H9 (cell line): ENCODE measurements around the gene ARSI. TPM values are rescaled to one million over a fixed set of nuclear protein-coding genes. Genes with fewer than 3 reads are reported as not detected.

Experiments used
- DNase-seq: peaks from one replicate; pipeline ENCODE4 v3.0.0-alpha.2; 2017
- H2AFZ ChIP-seq: one replicate; pipeline ENCODE4 v1.6.1; 2013; ENCODE audit warnings: mild to moderate bottlenecking, low read length, control low read depth, moderate library complexity
- H2AK5ac ChIP-seq: 2 replicates; pipeline ENCODE4 v1.6.1; 2013; ENCODE audit warnings: low read length, control low read depth, mixed read lengths; ENCODE audit not compliant: insufficient read length
- H2BK120ac ChIP-seq: one replicate; pipeline ENCODE4 v1.6.1; 2013; ENCODE audit warnings: low read depth, mild to moderate bottlenecking, low read length, control low read depth, inconsistent platforms; ENCODE audit not compliant: poor library complexity, severe bottlenecking
- H2BK12ac ChIP-seq: 2 replicates; pipeline ENCODE4 v1.6.1; 2013; ENCODE audit warnings: low read length, control low read depth, mixed read lengths, low read depth; ENCODE audit not compliant: insufficient read length
- H2BK15ac ChIP-seq: 2 replicates; pipeline ENCODE4 v1.6.1; 2013; ENCODE audit warnings: low read depth, low read length, control low read depth
- H2BK20ac ChIP-seq: one replicate; pipeline ENCODE4 v1.6.1; 2013; ENCODE audit warnings: low read depth, mild to moderate bottlenecking, low read length, control low read depth, inconsistent platforms; ENCODE audit not compliant: poor library complexity, severe bottlenecking
- H2BK5ac ChIP-seq: 2 replicates; pipeline ENCODE4 v1.6.1; 2013; ENCODE audit warnings: low read length, control low read depth, mixed read lengths; ENCODE audit not compliant: insufficient read length
- H3K14ac ChIP-seq: 2 replicates; pipeline ENCODE4 v1.6.1; 2013; ENCODE audit warnings: low read length, control low read depth; ENCODE audit not compliant: insufficient read depth
- H3K18ac ChIP-seq: 2 replicates; pipeline ENCODE4 v1.6.1; 2013; ENCODE audit warnings: low read depth, mild to moderate bottlenecking, mixed read lengths, low read length, control low read depth; ENCODE audit not compliant: insufficient read length
- H3K23ac ChIP-seq: 2 replicates; pipeline ENCODE4 v1.6.1; 2013; ENCODE audit warnings: low read length, control low read depth, mixed read lengths, low read depth; ENCODE audit not compliant: insufficient read length
- H3K23me2 ChIP-seq: 2 replicates; pipeline ENCODE4 v1.6.1; 2013; ENCODE audit warnings: low read depth, mild to moderate bottlenecking, mixed read lengths, low read length, control low read depth; ENCODE audit not compliant: insufficient read length, poor library complexity, severe bottlenecking
- H3K27ac ChIP-seq: 2 replicates; pipeline ENCODE4 v1.5.1; 2013; ENCODE audit warnings: low read length, control low read depth, mixed read lengths, low read depth; ENCODE audit not compliant: insufficient read length
- H3K27me3 ChIP-seq: 2 replicates; pipeline ENCODE4 v1.6.1; 2013; ENCODE audit warnings: low read length, control low read depth, inconsistent platforms; ENCODE audit not compliant: insufficient read depth
- H3K4ac ChIP-seq: 2 replicates; pipeline ENCODE4 v1.6.1; 2013; ENCODE audit warnings: low read depth, mild to moderate bottlenecking, control low read depth, inconsistent platforms, low read length, moderate library complexity
- H3K4me1 ChIP-seq: 2 replicates; pipeline ENCODE4 v1.6.1; 2013; ENCODE audit warnings: low read length, control low read depth, inconsistent platforms; ENCODE audit not compliant: insufficient read depth
- H3K4me2 ChIP-seq: 2 replicates; pipeline ENCODE4 v1.6.1; 2013; ENCODE audit warnings: low read length, control low read depth, mixed read lengths; ENCODE audit not compliant: insufficient read length, insufficient read depth
- H3K56ac ChIP-seq: 2 replicates; pipeline ENCODE4 v1.6.1; 2013; ENCODE audit warnings: low read depth, mild to moderate bottlenecking, mixed read lengths, low read length, control low read depth; ENCODE audit not compliant: insufficient read length
- H3K79me1 ChIP-seq: 2 replicates; pipeline ENCODE4 v1.6.1; 2013; ENCODE audit warnings: low read depth, mild to moderate bottlenecking, moderate library complexity, low read length, control low read depth, inconsistent platforms; ENCODE audit not compliant: insufficient read depth, poor library complexity, severe bottlenecking
- H3K79me2 ChIP-seq: 2 replicates; pipeline ENCODE4 v1.6.1; 2013; ENCODE audit warnings: low read length, control low read depth, inconsistent platforms; ENCODE audit not compliant: insufficient read depth
- H3K9ac ChIP-seq: 2 replicates; pipeline ENCODE4 v1.6.1; 2013; ENCODE audit warnings: low read length, control low read depth, mixed read lengths; ENCODE audit not compliant: insufficient read length; ENCODE audit errors: extremely low read depth
- H3K9me3 ChIP-seq: one replicate; pipeline ENCODE4 v1.6.1; 2013; ENCODE audit warnings: low read depth, low read length, inconsistent platforms; ENCODE audit not compliant: control insufficient read depth
- H3T11ph ChIP-seq: one replicate; pipeline ENCODE4 v1.6.1; 2013; ENCODE audit warnings: mild to moderate bottlenecking, low read length, control low read depth, inconsistent platforms
- H4K20me1 ChIP-seq: one replicate; pipeline ENCODE4 v1.6.1; 2013; ENCODE audit not compliant: control insufficient read depth, insufficient read length, insufficient read depth
- H4K5ac ChIP-seq: 2 replicates; pipeline ENCODE4 v1.6.1; 2013; ENCODE audit warnings: low read depth, mild to moderate bottlenecking, mixed read lengths, low read length, control low read depth; ENCODE audit not compliant: insufficient read length
- H4K8ac ChIP-seq: replicated peaks from 2 replicates; pipeline ENCODE4 v1.6.1; 2013; ENCODE audit warnings: low read length, control low read depth, mixed read lengths, low read depth; ENCODE audit not compliant: insufficient read length
- H4K91ac ChIP-seq: 2 replicates; pipeline ENCODE4 v1.6.1; 2013; ENCODE audit warnings: low read depth, mild to moderate bottlenecking, moderate library complexity, mixed read lengths, low read length, control low read depth; ENCODE audit not compliant: insufficient read length
- H3K27ac Mint-ChIP-seq, 3 experiments: 2 replicates in 2 of 3; 3 replicates in 1 of 3; pipeline ENCODE4 v1.8.0; 2020 to 2021; ENCODE audit warnings: mixed read lengths in 3 of 3, mild to moderate bottlenecking in 1 of 3, moderate library complexity in 1 of 3
- H3K27me3 Mint-ChIP-seq: 2 replicates; pipeline ENCODE4 v1.8.0; 2021; ENCODE audit warnings: low read depth, mild to moderate bottlenecking, moderate library complexity, mixed read lengths
- H3K36me3 Mint-ChIP-seq, 3 experiments: 2 replicates in 2 of 3; 3 replicates in 1 of 3; pipeline ENCODE4 v1.8.0; 2020 to 2021; ENCODE audit warnings: low read depth in 3 of 3, mixed read lengths in 3 of 3; ENCODE audit not compliant: insufficient read depth in 1 of 3
- H3K4me1 Mint-ChIP-seq, 2 experiments: 2 replicates each; pipeline ENCODE4 v1.8.0; 2020; ENCODE audit warnings: mixed read lengths in 2 of 2
- H3K4me3 Mint-ChIP-seq, 2 experiments: 2 replicates in 1 of 2; 3 replicates in 1 of 2; pipeline ENCODE4 v1.8.0; 2020 to 2021; ENCODE audit warnings: mild to moderate bottlenecking in 2 of 2, mixed read lengths in 2 of 2, moderate library complexity in 1 of 2
- H3K9me3 Mint-ChIP-seq, 2 experiments: 2 replicates in 1 of 2; 3 replicates in 1 of 2; pipeline ENCODE4 v1.8.0; 2020; ENCODE audit warnings: mild to moderate bottlenecking in 2 of 2, mixed read lengths in 2 of 2, moderate library complexity in 1 of 2
- CTCF ChIP-seq: fragments of 200-600 bp; sonication (generic); conservative IDR thresholded peaks from 3 replicates; pipeline ENCODE4 v1.8.0; 2021; ENCODE audit warnings: antibody characterized with exemption, mild to moderate bottlenecking
- WGBS: extraction: QIAGEN DNeasy Blood & Tissue Kit; methylation state at CpG from one replicate; pipeline ENCODE4 v1.1.7; 2013; ENCODE audit warnings: missing lambda C conversion rate, low lambda C conversion rate, mixed read lengths; ENCODE audit not compliant: insufficient read length; ENCODE audit errors: extremely low coverage; 5-methylcytosine and 5-hydroxymethylcytosine counted together
- total RNA-seq: library from RNA; stranded (reverse); gene quantifications from 2 replicates; pipeline ENCODE4 v1.2.1, GENCODE V29; 2021

ARSI gene
- total RNA-seq, 1 experiment from 2014 or later = 1.7 TPM

GRCh38 chr5:150333400-150333799, 30.7 kb upstream of the ARSI start:
- Histone ChIP-seq H3K4me2 (no peak overlapping the region), H2BK120ac (no peak overlapping the region), H3T11ph (no peak overlapping the region), H3K4ac (no peak overlapping the region), H3K27ac (no peak overlapping the region), H2AK5ac (no peak overlapping the region), H4K8ac (no peak overlapping the region), H3K79me1 (no peaks in the 10 kb centered on the region), H3K14ac (no peak overlapping the region), H3K23me2 (no peaks in the 10 kb centered on the region), H3K4me1 (no peaks in the 10 kb centered on the region), H3K79me2 (no peaks in the 10 kb centered on the region), H3K9me3 (no peaks in the 10 kb centered on the region), H4K20me1 (no peaks in the 10 kb centered on the region), H2BK20ac (no peak overlapping the region), H4K5ac (no peak overlapping the region), H3K56ac (no peak overlapping the region), H3K27me3 (no peaks in the 10 kb centered on the region; the same call in 1 of the 2 replicates), H2BK15ac (no peak overlapping the region), H3K23ac (no peak overlapping the region), H2BK12ac (no peak overlapping the region), H4K91ac (no peak overlapping the region), H2AFZ (no peak overlapping the region), H2BK5ac (no peak overlapping the region), H3K18ac (no peak overlapping the region), H3K9ac (no peak overlapping the region)
- Mint-ChIP-seq H3K4me1 (peaks cover 0 to 2% of the 10 kb centered on the region in 2 experiments; a peak in 1 of 4 replicates), H3K27ac (no peak overlapping the region), H3K36me3 (no peaks in the 10 kb centered on the region), H3K9me3 (no peaks in the 10 kb centered on the region), H3K27me3 (no peaks in the 10 kb centered on the region; the same call in 1 of the 2 replicates), H3K4me3 (no peak overlapping the region)
- DNase-seq = no peak
- no peak for TF ChIP-seq CTCF
- no CpG with 5 or more reads among the region's 5 CpGs for WGBS
